Natural killer cell (primary cell): ENCODE results near the gene HNRNPK. TPM values are rescaled to one million over a fixed set of nuclear protein-coding genes. Genes with fewer than 3 reads are reported as not detected.
A peak's percentile ranks its signal among the peaks of the same experiment; 100 is the strongest.

ENCODE experiments used
- ATAC-seq, 3 donors: fragments of 150-1000 bp in 2 of 3; fragments of 200-7000 bp in 1 of 3; cut with Tn5 transposase; 1 replicate in 1 of 3; 2 replicates in 2 of 3; pipeline ENCODE4 v1.10.0; 2021; ENCODE audit warnings: mild to moderate bottlenecking in 2 of 3, moderate library complexity in 2 of 3
- DNase-seq, 2 donors: peaks; one replicate each; pipeline versions ENCODE4 v3.0.0 to v3.0.0-alpha.2; 2013 to 2021; ENCODE audit warnings: mixed read lengths in 1 of 2
- H3K27ac ChIP-seq: one replicate; pipeline ENCODE4 v1.5.1; 2013; ENCODE audit warnings: mild to moderate bottlenecking, low read length
- H3K27me3 ChIP-seq: one replicate; pipeline ENCODE4 v1.6.1; 2013; ENCODE audit warnings: low read length; ENCODE audit not compliant: control insufficient read depth, insufficient read depth
- H3K36me3 ChIP-seq: one replicate; pipeline ENCODE4 v1.6.1; 2013; ENCODE audit warnings: low read length; ENCODE audit not compliant: control insufficient read depth, insufficient read depth
- H3K4me1 ChIP-seq: one replicate; pipeline ENCODE4 v1.6.1; 2013; ENCODE audit warnings: low read length; ENCODE audit not compliant: control insufficient read depth, insufficient read depth
- H3K4me3 ChIP-seq: one replicate; pipeline ENCODE4 v1.5.1; 2013; ENCODE audit warnings: low read length
- H3K9me3 ChIP-seq: one replicate; pipeline ENCODE4 v1.6.1; 2013; ENCODE audit warnings: low read length; ENCODE audit not compliant: control insufficient read depth, insufficient read depth
- H3K27ac Mint-ChIP-seq, 2 donors: one replicate each; pipeline ENCODE4 v1.8.0; 2022; ENCODE audit warnings: mild to moderate bottlenecking in 2 of 2, mixed read lengths in 2 of 2, moderate library complexity in 1 of 2
- H3K27me3 Mint-ChIP-seq, 2 donors: one replicate each; pipeline ENCODE4 v1.8.0; 2022; ENCODE audit warnings: low read depth in 2 of 2, mixed read lengths in 2 of 2
- H3K36me3 Mint-ChIP-seq: one replicate; pipeline ENCODE4 v1.8.0; 2022; ENCODE audit warnings: mixed read lengths
- H3K4me1 Mint-ChIP-seq, 2 donors: one replicate each; pipeline ENCODE4 v1.8.0; 2022; ENCODE audit warnings: mixed read lengths in 2 of 2
- H3K4me3 Mint-ChIP-seq: one replicate; pipeline ENCODE4 v1.8.0; 2022; ENCODE audit warnings: mild to moderate bottlenecking, moderate library complexity, mixed read lengths
- H3K9me3 Mint-ChIP-seq, 2 donors: one replicate each; pipeline ENCODE4 v1.8.0; 2022; ENCODE audit warnings: mixed read lengths in 2 of 2
- CTCF ChIP-seq: fragments of 200-600 bp; IDR thresholded peaks from one replicate; pipeline ENCODE4 v1.8.0; 2022; ENCODE audit warnings: antibody characterized with exemption
- WGBS: methylation state at CpG from one replicate; pipeline ENCODE4 v1.1.7; 2013; ENCODE audit warnings: missing lambda C conversion rate; ENCODE audit not compliant: insufficient coverage; 5-methylcytosine and 5-hydroxymethylcytosine counted together
- intact Hi-C: fragments of 100-400 bp; cut with micrococcal nuclease; formaldehyde crosslinking; loops from one replicate; pipeline ENCODE4 v1.14.2; 2022
- total RNA-seq, 4 donors: library from RNA; stranded (reverse); fragments of 120-200 nt in 1 of 4; gene quantifications; one replicate each; pipeline versions ENCODE4 v1.2.3 to v1.2.4, GENCODE V29; 2013 to 2022

Gene HNRNPK
- 100 to 1,000 TPM; 703 to 872 (median 771) TPM for total RNA-seq
- total RNA-seq (2013) = 616 TPM

- DNase-seq (peak; percentile 100), ATAC-seq (peak; percentile 78 to 92 (median 83))
- H3K4me1 Mint-ChIP-seq = peaks cover 57 to 65% of the 10 kb centered on the region in 2 donors
- peaks cover 30% of the 10 kb centered on the region for H3K36me3 ChIP-seq
- TF ChIP-seq CTCF = no peak
- H3K36me3 Mint-ChIP-seq = peaks cover 29% of the 10 kb centered on the region
- H3K27ac ChIP-seq = peak within 1 kb of the TSS; percentile 98
- no peaks in the 10 kb centered on the region for H3K9me3 ChIP-seq
- H3K27me3 Mint-ChIP-seq = no peaks in the 10 kb centered on the region
- H3K9me3 Mint-ChIP-seq = no peaks in the 10 kb centered on the region
- peak within 1 kb of the TSS; percentile 95 for H3K4me3 Mint-ChIP-seq
- intact Hi-C loops = loop anchor here (2.0 to 5.0 kb wide), 2 partner anchors 59 to 273 kb away; partner anchors contain the start of genes KIF27 and UBQLN1
- peak within 1 kb of the TSS; percentile 96 for H3K4me3 ChIP-seq
- H3K27me3 ChIP-seq = no peaks in the 10 kb centered on the region
- under 1% methylated on average over 57 of the region's 57 CpGs for WGBS
- H3K27ac Mint-ChIP-seq = peak within 1 kb of the TSS; percentile 100
- H3K4me1 ChIP-seq = peaks cover 6% of the 10 kb centered on the region
Measured at GRCh38 chr9:83979812-83980394, at the start of gene HNRNPK. TSS of gene HNRNPK (minus strand) at chr9:83980215. CDS start at chr9:83978252, 1,963 bp downstream.

GRCh38 chr9:84027201-84027600 is 47.2 kb upstream of the HNRNPK start:
- H3K27me3 Mint-ChIP-seq = peaks cover 9 to 11% of the 10 kb centered on the region in 2 donors
- intact Hi-C loops = loop anchor here (10.0 kb wide), 1 partner anchor 248 kb away; no protein-coding TSS in a partner anchor
- no peaks in the 10 kb centered on the region for H3K9me3 ChIP-seq
- DNase-seq = no peak
- no peak overlapping the region for H3K4me3 ChIP-seq
- H3K4me1 Mint-ChIP-seq = no peaks in the 10 kb centered on the region
- H3K4me1 ChIP-seq = no peaks in the 10 kb centered on the region
- no peaks in the 10 kb centered on the region for H3K36me3 ChIP-seq
- H3K27ac Mint-ChIP-seq = no peak overlapping the region
- TF ChIP-seq CTCF = no peak
- H3K27me3 ChIP-seq = no peaks in the 10 kb centered on the region
- H3K4me3 Mint-ChIP-seq = no peak overlapping the region
- H3K36me3 Mint-ChIP-seq = no peaks in the 10 kb centered on the region
- no peak overlapping the region for H3K27ac ChIP-seq
- no peak for ATAC-seq
- no peaks in the 10 kb centered on the region for H3K9me3 Mint-ChIP-seq
- WGBS = 90% methylated on average over 4 of the region's 4 CpGs

- Histone ChIP-seq H3K36me3 (no peaks in the 10 kb centered on the region), H3K4me1 (no peaks in the 10 kb centered on the region), H3K27me3 (no peaks in the 10 kb centered on the region), H3K9me3 (no peaks in the 10 kb centered on the region), H3K4me3 (no peak overlapping the region), H3K27ac (no peak overlapping the region)
- WGBS = 81% methylated on average over 3 of the region's 4 CpGs
- DNase-seq (no peak), ATAC-seq (no peak)
- intact Hi-C loops = loop anchor here (10.0 kb wide), 1 partner anchor 251 kb away; no protein-coding TSS in a partner anchor
- Mint-ChIP-seq H3K9me3 (no peaks in the 10 kb centered on the region), H3K4me1 (no peaks in the 10 kb centered on the region), H3K27me3 (peaks cover 6 to 9% of the 10 kb centered on the region in 2 donors), H3K27ac (no peak overlapping the region), H3K4me3 (no peak overlapping the region), H3K36me3 (no peaks in the 10 kb centered on the region)
- TF ChIP-seq CTCF = no peak
Measured at GRCh38 chr9:84024041-84024575, 44.1 kb upstream of the HNRNPK start.
